Frontal cortex (tissue), 4 donors: ENCODE measurements around the gene NAP1L4. TPM values are rescaled to one million over a fixed set of nuclear protein-coding genes. Genes with fewer than 3 reads are reported as not detected.

ENCODE experiments used
- DNase-seq, 2 donors: peaks; one replicate each; pipeline ENCODE4 v3.0.0; 2012; ENCODE audit warnings: low spot score in 2 of 2
- FAIRE-seq: peaks from 2 replicates; lab custom pipeline; 2012; peaks lifted over from hg19 to GRCh38; lab: Jason Lieb, UNC
- small RNA-seq: library from RNA; depleted of rRNA; stranded (forward); fragments of <200 nt; gene quantifications from one replicate; pipeline ENCODE3, GENCODE V24; 2014
- total RNA-seq: library from RNA; depleted of rRNA; stranded (reverse); fragments of >200 nt; gene quantifications from one replicate; pipeline ENCODE4 v1.2.3, GENCODE V29; 2014
- donor health status: control.
- donor health status: control.
- donor health status: control.

Gene NAP1L4
- total RNA-seq, 1 donor from 2014 or later, result 245 TPM

DNA sequence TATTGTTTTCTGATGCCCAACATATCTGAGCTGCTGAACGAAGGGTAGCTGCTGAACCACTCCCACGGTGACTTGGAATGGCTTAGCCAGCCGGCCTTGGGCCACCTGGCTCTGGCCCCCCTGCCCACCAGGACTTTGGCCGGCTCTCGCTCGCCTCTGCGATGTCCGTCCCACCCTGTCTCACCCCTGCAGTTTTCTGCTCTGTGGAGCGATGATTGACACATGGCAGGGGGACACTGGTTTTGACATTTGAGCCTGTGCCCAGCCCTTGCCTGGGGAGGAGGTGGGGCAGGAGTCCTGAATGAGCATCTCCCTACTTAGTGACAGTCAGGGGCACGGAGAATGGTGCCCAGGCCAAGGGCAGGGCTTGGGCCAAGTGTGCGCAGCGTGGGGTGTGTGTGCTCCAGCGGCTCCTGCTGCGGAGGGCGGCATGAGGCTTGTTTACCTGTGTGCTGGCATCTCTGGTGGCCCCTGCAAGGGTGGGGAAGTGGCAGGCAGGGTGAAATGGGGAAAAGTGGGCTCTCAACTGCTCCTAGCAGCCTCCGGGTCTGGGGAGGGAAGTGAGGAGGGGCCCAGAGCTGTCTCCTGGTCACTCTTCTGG lies 90.8 kb downstream of the NAP1L4 start:
- no peak for DNase-seq
- no peak for FAIRE-seq

DNA sequence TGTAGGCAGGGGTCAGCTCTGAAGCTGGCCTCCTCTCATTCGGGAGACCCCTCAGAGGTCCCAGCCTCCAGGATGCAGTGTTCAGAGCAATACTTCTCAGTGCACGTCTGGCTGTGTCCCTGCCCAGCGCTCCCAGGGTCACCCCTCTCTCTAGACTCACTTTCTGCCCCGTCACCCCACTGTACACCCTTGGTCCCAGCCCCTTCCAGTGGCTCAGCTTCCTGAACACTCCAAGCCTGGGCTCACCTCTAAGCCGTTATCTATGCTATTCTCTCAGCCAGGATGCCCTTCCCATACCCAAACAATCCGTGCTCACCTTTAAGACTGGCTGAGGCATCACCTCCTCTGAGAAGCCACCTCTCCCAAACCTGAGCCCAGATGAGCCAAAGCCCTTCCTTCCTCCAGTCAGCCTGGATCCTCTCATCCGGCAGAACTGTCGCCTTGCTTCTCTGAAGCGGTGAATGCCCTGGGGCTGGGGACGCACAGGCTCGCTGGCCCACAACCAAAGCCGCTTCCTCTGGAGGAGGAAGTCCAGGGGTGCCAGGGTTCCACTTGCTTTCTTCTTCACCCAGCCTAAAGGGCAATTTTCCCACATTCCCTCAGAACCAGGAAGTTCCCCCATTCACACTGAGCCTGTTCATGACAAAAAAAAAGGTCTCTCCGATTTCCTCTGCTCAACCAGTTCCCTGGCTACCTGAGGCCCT lies 92.9 kb downstream of the NAP1L4 start:
- DNase-seq (no peak), FAIRE-seq (no peak)

DNA sequence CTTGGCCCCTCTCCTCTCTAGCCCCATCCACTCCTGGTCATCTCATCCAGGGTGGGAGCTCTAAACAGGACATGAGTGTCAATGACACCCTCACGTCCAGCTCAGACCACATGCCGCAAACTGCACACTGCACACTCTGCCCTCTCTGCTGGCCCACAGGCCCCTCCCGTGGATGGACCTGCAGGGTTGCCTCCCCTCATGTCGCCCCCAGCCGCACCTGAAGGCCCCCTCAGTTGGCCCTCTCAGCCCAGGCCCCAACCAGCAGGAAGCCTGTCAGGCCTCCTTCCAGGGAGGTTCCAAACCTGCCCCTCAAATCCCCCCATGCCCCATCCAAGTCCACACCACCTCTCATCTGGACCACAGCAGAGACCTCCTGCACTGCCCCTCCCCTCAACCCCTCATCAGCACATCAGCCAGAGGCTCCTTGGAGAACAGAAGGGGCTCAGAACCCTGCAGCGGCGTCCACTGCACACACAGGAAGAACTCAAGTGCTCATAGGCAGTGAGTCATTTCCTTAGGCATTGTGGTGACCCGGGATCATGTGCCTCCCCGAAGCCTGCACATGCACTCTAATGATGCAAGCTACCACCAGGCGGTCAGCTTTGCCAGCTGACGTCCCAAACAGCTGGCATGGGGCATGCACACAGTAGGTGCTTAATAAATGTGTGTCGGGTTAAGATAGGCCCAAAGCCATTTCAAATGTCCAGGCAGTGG lies 93.6 kb downstream of the NAP1L4 start:
- no peak for FAIRE-seq

DNA sequence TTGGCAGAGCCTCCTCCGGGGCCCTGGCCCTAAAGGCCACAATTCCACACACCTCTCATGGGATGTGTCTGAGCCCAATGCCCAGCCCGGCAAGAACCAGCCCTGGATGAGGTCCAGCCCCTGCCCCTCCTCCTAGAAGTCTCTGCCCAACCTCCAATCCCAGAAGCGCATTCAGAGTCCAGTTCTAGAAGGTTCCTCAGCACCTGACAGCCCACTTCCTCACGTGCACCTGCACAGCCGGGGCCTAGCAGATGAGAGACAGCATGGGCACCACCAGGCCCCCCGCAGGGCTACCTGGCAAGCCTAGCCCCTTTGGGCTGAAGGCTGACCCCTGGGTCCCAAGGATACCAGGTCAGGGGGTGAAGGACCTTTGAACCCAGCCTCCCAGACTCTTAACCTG lies 95.1 kb downstream of the NAP1L4 start:
- no peak for FAIRE-seq
- no peak for DNase-seq

More for the DNA sequence above, 93.6 kb downstream of the NAP1L4 start:
- DNase-seq, result no peak

DNA sequence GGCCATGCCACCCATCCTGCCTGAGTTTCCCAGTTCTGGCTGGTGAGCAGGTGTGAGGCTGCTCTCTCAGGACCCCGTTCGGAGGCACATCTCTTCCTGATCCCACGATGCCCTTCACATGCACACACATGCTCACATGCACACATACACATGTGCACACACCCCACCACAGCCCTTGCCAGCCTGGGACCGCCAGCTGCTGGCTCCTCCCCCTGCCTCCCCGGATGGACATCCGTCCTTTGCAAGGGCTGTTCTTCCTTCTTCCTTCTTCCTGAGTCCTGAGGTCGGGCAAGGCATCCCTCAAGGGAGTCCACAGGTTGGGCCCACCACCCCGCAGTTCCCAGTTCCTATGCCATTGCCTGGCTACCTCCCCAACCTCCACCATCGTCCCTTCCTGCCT lies 96.1 kb downstream of the NAP1L4 start:
- FAIRE-seq (no peak), DNase-seq (no peak)

Small RNAs within 50 kb of the gene (small RNA-seq; reads per million reads assigned to genes)
- 20.4 reads per million, percentile 97 among the genes with 10 or more reads in this experiment for gene SNORA54

Other genes starting within 250 kb of the NAP1L4 start
- 36.7 TPM for gene CDKN1C, start 106.6 kb downstream of the NAP1L4 start, total RNA-seq
- gene PHLDA2, start 62.9 kb downstream of the NAP1L4 start, total RNA-seq, result not detected
- gene CARS1, start 65.1 kb upstream of the NAP1L4 start, total RNA-seq, result 33.8 TPM
- gene OSBPL5, start 173.0 kb upstream of the NAP1L4 start, total RNA-seq, result 28.9 TPM
- gene MRGPRG, start 226.5 kb upstream of the NAP1L4 start, total RNA-seq, result not detected
- gene MRGPRE, start 240.1 kb upstream of the NAP1L4 start, total RNA-seq, result not detected